GM21619 (cell line): ENCODE data around the gene GRIN2D.

Experiments used
- ATAC-seq: cut with Tn5 transposase; IDR thresholded peaks from one replicate; pipeline ENCODE4 v1.9.1; 2021; ENCODE audit not compliant: unreplicated experiment

The GRIN2D gene

GRCh38 chr19:48441360-48442050, 48.0 kb downstream of the GRIN2D start:
- ATAC-seq: no peak

GRCh38 chr19:48442116-48443035, 48.9 kb downstream of the GRIN2D start:
- no peak for ATAC-seq

DNA sequence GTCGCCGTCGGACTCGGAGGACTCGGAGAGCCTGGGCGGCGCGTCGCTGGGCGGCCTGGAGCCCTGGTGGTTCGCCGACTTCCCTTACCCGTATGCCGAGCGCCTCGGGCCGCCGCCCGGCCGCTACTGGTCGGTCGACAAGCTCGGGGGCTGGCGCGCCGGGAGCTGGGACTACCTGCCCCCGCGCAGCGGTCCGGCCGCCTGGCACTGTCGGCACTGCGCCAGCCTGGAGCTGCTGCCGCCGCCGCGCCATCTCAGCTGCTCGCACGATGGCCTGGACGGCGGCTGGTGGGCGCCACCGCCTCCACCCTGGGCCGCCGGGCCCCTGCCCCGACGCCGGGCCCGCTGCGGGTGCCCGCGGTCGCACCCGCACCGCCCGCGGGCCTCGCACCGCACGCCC, 49.8 kb downstream of the GRIN2D start:
- ATAC-seq: no peak
